Lung (tissue), 12 donors: ENCODE measurements around the gene BACE2. TPM values are rescaled to one million over a fixed set of nuclear protein-coding genes. Genes with fewer than 3 reads are reported as not detected.

ENCODE experiments used
- ATAC-seq: fragments of 200-7000 bp; cut with Tn5 transposase; one replicate; pipeline ENCODE4 v1.9.1; 2020; ENCODE audit warnings: moderate number of reproducible peaks; ENCODE audit not compliant: insufficient read depth, low FRiP score
- DNase-seq, 3 donors: peaks; one replicate each; pipeline ENCODE4 v3.0.0-alpha.2; 2013 to 2017
- H3K27ac ChIP-seq, 2 donors: one replicate each; pipeline ENCODE4 v1.5.1; 2013; ENCODE audit warnings: mild to moderate bottlenecking in 2 of 2, moderate library complexity in 2 of 2, control low read depth in 1 of 2, inconsistent platforms in 1 of 2, low read depth in 1 of 2, low read length in 1 of 2
- H3K27me3 ChIP-seq, 3 donors: one replicate each; pipeline ENCODE4 v1.5.1; 2013; ENCODE audit warnings: low read length in 2 of 3; ENCODE audit not compliant: control insufficient read depth in 3 of 3, insufficient read depth in 3 of 3
- H3K36me3 ChIP-seq, 4 donors: one replicate each; pipeline ENCODE4 v1.5.1; 2013; ENCODE audit warnings: low read length in 4 of 4, mild to moderate bottlenecking in 1 of 4, moderate library complexity in 1 of 4; ENCODE audit not compliant: control insufficient read depth in 4 of 4, insufficient read depth in 4 of 4
- H3K4me1 ChIP-seq, 5 donors: one replicate each; pipeline ENCODE4 v1.5.1; 2013; ENCODE audit warnings: low read length in 5 of 5, mild to moderate bottlenecking in 2 of 5, moderate library complexity in 1 of 5; ENCODE audit not compliant: control insufficient read depth in 5 of 5, insufficient read depth in 5 of 5
- H3K4me3 ChIP-seq: one replicate; pipeline ENCODE4 v1.5.1; 2013; ENCODE audit warnings: mild to moderate bottlenecking, control low read depth, moderate library complexity
- H3K9ac ChIP-seq, 2 donors: one replicate each; pipeline ENCODE4 v1.5.1; 2013; ENCODE audit warnings: low read length in 2 of 2, control low read depth in 1 of 2; ENCODE audit not compliant: insufficient read depth in 1 of 2
- H3K9me3 ChIP-seq, 4 donors: one replicate each; pipeline ENCODE4 v1.5.1; 2013; ENCODE audit warnings: low read length in 3 of 4, mild to moderate bottlenecking in 1 of 4, moderate library complexity in 1 of 4; ENCODE audit not compliant: control insufficient read depth in 4 of 4, insufficient read depth in 3 of 4
- WGBS, 2 donors: extraction: QIAGEN DNeasy Blood & Tissue Kit; methylation state at CpG; one replicate each; pipeline ENCODE4 v1.1.7; 2013; 5-methylcytosine and 5-hydroxymethylcytosine counted together
- polyA plus RNA-seq, 2 donors: library from polyadenylated mRNA; stranded (reverse); fragments of 200-250 nt; gene quantifications; one replicate each; pipeline ENCODE4 v1.2.1, GENCODE V29; 2013
- total RNA-seq, 2 donors: library from RNA; depleted of rRNA in 1 of 2; stranded (reverse); fragments of >200 nt in 1 of 2; gene quantifications; one replicate each; pipeline ENCODE4 v1.2.1, GENCODE V29; 2014 to 2021
- TF ChIP-seq, protein P1 (sequence below): IDR thresholded peaks from 2 replicates; pipeline ENCODE4 v1.5.1; 2012; ENCODE audit warnings: mild to moderate bottlenecking; ENCODE audit errors: control extremely low read depth, extremely low read depth
- donor health status: control.
- donor health status: control.
- donor health status: Bipolar disorder and iron deficiency.
- donor health status: healthy.
- donor health status: DM: yes; HTN: yes; CAD: no.

The BACE2 gene
- total and polyA plus RNA-seq, 4 donors: 9.3 to 49.9 (median 33.8) TPM

DNA sequence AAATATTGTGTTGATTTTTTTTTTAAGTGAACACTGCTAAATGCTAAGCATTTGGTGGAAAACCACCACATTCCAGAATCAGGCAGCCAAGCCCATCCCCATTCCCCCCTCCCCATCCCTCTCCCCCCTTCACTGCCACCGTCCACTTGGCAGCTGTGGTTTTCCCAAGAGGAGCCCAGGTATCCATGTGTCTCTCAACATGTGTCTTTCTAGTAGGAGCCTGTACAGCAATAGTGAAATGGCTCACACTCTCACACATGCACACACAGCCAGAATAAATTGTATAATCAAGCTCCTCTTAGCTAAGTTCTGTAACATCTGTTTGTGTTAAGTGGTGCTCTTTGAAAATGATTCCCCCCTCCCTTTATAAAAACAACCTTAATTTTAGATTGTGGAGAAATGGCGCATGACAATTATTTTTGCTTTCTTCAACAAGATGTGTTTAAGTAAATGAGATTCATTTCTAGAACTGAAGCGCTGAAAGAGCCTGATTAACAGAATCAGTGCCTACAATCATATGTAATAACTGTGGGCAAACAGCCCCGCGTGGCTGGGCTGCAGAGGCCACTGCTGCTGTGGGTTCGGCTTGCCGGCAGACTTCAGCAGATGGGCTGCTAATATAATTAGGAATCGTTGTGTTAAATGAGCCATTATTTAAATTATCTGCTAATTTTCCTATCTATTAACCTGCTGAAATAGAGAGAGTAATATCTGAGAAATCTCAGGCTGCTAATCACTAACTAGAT lies 43.3 kb downstream of the BACE2 start:
- DNase-seq (no peak), ATAC-seq (no peak)
- no peaks in the 10 kb centered on the region for H3K9me3 ChIP-seq
- no peak overlapping the region for H3K27ac ChIP-seq
- no peak overlapping the region for H3K9ac ChIP-seq
- H3K36me3 ChIP-seq: no peaks in the 10 kb centered on the region
- H3K4me3 ChIP-seq: no peak overlapping the region
- TF ChIP-seq, protein P1, sequence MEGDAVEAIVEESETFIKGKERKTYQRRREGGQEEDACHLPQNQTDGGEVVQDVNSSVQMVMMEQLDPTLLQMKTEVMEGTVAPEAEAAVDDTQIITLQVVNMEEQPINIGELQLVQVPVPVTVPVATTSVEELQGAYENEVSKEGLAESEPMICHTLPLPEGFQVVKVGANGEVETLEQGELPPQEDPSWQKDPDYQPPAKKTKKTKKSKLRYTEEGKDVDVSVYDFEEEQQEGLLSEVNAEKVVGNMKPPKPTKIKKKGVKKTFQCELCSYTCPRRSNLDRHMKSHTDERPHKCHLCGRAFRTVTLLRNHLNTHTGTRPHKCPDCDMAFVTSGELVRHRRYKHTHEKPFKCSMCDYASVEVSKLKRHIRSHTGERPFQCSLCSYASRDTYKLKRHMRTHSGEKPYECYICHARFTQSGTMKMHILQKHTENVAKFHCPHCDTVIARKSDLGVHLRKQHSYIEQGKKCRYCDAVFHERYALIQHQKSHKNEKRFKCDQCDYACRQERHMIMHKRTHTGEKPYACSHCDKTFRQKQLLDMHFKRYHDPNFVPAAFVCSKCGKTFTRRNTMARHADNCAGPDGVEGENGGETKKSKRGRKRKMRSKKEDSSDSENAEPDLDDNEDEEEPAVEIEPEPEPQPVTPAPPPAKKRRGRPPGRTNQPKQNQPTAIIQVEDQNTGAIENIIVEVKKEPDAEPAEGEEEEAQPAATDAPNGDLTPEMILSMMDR: no peak
- H3K27me3 ChIP-seq: no peaks in the 10 kb centered on the region
- H3K4me1 ChIP-seq: peaks cover 0 to 8% (median 0%) of the 10 kb centered on the region in 5 donors
- 92 to 95% methylated on average over 8 of the region's 8 CpGs for WGBS, 2 donors

DNA sequence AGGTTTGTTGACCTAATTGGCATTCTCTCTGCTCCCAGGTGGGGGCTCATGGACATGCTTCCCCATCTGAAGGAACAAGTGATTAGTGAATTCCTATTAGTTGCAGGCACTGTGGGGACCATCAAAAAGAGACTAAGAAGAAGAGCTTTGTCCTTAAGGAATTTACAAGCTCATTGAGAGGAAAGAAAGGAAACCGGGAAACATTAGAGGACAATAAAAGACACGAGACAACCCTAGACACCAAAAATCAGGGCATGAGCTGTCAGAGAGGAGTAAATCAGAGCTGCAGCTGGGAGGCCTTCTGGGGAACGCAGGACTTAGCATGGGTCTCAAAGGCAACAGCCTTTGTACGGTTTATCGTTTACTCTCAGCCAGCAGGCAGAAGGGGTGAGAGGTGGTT lies 45.1 kb downstream of the BACE2 start:
- TF ChIP-seq, protein P1: no peak
- Histone ChIP-seq H3K4me3 (no peak overlapping the region), H3K9ac (no peak overlapping the region), H3K27ac (no peak overlapping the region), H3K9me3 (no peaks in the 10 kb centered on the region), H3K27me3 (no peaks in the 10 kb centered on the region), H3K36me3 (no peaks in the 10 kb centered on the region), H3K4me1 (no peaks in the 10 kb centered on the region)
- DNase-seq (no peak), ATAC-seq (no peak)
- WGBS, 2 donors: 96 to 97% methylated on average over 5 of the region's 5 CpGs

DNA sequence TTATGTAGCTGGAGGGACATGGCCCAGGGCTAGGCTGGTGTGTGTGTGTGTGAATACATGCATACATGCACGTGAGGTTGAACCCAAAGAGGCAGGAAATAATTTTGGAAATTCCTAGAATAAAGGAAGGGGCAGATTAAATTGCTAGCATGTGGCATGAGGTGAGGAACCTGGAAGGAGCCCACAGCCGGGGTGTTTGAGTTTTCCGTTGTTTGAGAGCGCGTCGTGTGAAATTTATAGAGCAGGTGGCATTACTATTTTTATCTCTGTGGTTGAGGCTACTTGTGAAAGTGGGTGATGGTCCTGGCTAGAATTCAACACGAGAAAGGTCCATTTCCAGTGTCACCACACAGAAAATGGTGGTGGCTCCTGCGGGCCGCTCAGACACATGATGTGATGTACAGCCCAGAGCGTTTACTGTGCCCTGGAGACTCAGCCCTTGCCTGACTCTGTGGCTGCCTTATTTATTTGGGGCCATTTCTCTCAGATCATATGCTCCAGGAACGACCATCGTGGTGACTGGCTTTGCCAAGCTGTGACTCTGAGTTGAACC lies 48.0 kb downstream of the BACE2 start:
- Histone ChIP-seq H3K9ac (no peak overlapping the region), H3K9me3 (no peaks in the 10 kb centered on the region), H3K27ac (no peak overlapping the region), H3K36me3 (no peaks in the 10 kb centered on the region), H3K4me3 (no peak overlapping the region), H3K4me1 (no peaks in the 10 kb centered on the region), H3K27me3 (no peaks in the 10 kb centered on the region)
- DNase-seq: no peak
- no peak for ATAC-seq
- TF ChIP-seq, protein P1: no peak
- WGBS, 2 donors: 46 to 68% methylated on average over 12 of the region's 12 CpGs
